PFSK-1 (cell line): ENCODE measurements around the gene SPATA31D3.

Experiments
- POLR2AphosphoS5 ChIP-seq: IDR thresholded peaks from 2 replicates; pipeline ENCODE4 v1.6.1; 2012; ENCODE audit warnings: low read depth, mild to moderate bottlenecking, control low read depth, low read length, moderate library complexity
- TAF1 ChIP-seq: IDR thresholded peaks from 2 replicates; pipeline ENCODE4 v1.6.1; 2012; ENCODE audit warnings: low read length, control low read depth, borderline replicate concordance; ENCODE audit not compliant: insufficient read depth

- TF ChIP-seq POLR2AphosphoS5 (no peak), TAF1 (no peak)
Measured at GRCh38 chr9:81976351-81976750, 33.1 kb downstream of the SPATA31D3 start.
